Left ventricle myocardium superior (tissue), 1 donor: Measurements from ENCODE around the gene PIGW. TPM values are rescaled to one million over a fixed set of nuclear protein-coding genes. Genes with fewer than 3 reads are reported as not detected.

Experiments
- ATAC-seq: fragments of 200-7000 bp; cut with Tn5 transposase; one replicate; pipeline ENCODE4 v1.9.1; 2020; ENCODE audit warnings: mild to moderate bottlenecking, moderate library complexity
- DNase-seq: peaks from one replicate; pipeline ENCODE4 v3.0.0-alpha.2; 2020
- intact Hi-C: fragments of 100-400 bp; cut with micrococcal nuclease; formaldehyde crosslinking; loops from one replicate; pipeline ENCODE4 v1.11.0; 2022
- long read RNA-seq: library from polyadenylated mRNA; unstranded; transcript quantifications from one replicate; pipeline ENCODE4 v2.0.0, GENCODE V29; 2021
- total RNA-seq: library from RNA; stranded (reverse); fragmentation: NEBNext Ultra II Directional; extraction: Animal tissue kit (Norgen Biotek cat#: 25700); gene quantifications from one replicate; pipeline ENCODE4 v1.2.1, GENCODE V29; 2021
- donor health status: DM: no; HTN: yes; CAD: no; lungs with severe emphysema.

PIGW gene, protein sequence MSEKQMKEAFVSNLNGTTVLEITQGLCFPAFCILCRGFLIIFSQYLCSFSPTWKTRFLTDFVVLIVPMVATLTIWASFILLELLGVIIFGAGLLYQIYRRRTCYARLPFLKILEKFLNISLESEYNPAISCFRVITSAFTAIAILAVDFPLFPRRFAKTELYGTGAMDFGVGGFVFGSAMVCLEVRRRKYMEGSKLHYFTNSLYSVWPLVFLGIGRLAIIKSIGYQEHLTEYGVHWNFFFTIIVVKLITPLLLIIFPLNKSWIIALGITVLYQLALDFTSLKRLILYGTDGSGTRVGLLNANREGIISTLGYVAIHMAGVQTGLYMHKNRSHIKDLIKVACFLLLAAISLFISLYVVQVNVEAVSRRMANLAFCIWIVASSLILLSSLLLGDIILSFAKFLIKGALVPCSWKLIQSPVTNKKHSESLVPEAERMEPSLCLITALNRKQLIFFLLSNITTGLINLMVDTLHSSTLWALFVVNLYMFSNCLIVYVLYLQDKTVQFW
- 3.5 TPM for total RNA-seq
- long read RNA-seq, partial matches to known transcripts = 0 of 8 reads
- long read RNA-seq, other reads (novel, unspliced or antisense) = 0 of 8 reads

- intact Hi-C loops = no loop called here
- DNase-seq (peak; percentile 94), ATAC-seq (peak; percentile 93)
Measured at GRCh38 chr17:36534840-36535668, at the start of gene PIGW, which contains the start of gene MYO19. TSS of gene PIGW (plus strand) at chr17:36534987. CDS start at chr17:36537102, 2,115 bp downstream. TSS of gene MYO19 (minus strand) at chr17:36534868. CDS start at chr17:36532538, 2,330 bp downstream.

DNA sequence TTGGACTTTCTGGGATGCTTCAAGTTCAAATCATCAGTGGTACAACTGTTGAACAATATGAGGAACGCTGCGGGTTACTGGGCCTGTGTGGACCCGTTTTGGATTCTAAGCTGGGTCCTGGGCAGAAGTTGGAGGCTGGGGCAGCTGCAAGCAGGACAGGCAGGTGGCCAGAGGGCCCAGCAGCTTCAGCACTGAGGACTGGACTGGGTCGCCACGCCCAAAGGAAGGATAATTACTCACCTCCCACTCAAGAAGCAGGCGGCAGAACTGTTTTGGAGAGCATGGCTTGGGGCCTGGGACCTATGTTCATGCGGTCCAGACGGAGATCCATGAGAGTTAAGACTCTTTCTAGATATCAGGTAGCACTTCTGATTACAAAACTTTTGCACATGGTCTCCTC lies 49.8 kb upstream of the PIGW start:
- intact Hi-C loops = no loop called here
- no peak for DNase-seq
- ATAC-seq = no peak

DNA sequence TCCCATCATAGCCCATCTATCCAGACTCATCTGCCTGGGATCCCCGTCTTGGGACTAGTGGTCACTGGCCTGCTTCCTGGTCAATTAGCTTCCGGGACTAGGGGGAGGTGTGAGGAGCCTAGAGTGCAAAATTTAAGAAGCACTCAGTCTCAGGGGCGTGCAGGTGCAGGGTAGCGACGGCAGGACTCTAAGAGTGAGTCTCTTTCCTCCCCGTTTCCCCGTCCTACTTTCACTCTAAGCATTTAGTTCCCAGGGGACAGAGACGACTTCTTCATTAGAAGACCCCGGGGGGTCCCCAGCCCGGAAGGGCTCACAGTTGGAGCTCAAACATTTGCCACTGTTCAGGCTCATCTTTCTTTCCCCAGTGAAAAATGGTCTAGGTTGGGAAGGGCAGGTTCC lies 49.0 kb upstream of the PIGW start:
- DNase-seq = no peak
- no peak for ATAC-seq
- intact Hi-C loops = no loop called here

GRCh38 chr17:36486204-36487194 lies 48.3 kb upstream of the PIGW start, which contains the start of gene ZNHIT3:
TSS of gene ZNHIT3 (plus strand) at chr17:36486681. CDS start at chr17:36486700, 19 bp downstream.
- DNase-seq = peak; percentile 94
- intact Hi-C loops = no loop called here
- ATAC-seq = peak; percentile 93

GRCh38 chr17:36493956-36494355 lies 40.8 kb upstream of the PIGW start:
- ATAC-seq = no peak
- no peak for DNase-seq
- intact Hi-C loops = no loop called here

- ATAC-seq (no peak), DNase-seq (no peak)
- intact Hi-C loops = no loop called here
Measured at GRCh38 chr17:36494674-36495073, 40.1 kb upstream of the PIGW start.

DNA sequence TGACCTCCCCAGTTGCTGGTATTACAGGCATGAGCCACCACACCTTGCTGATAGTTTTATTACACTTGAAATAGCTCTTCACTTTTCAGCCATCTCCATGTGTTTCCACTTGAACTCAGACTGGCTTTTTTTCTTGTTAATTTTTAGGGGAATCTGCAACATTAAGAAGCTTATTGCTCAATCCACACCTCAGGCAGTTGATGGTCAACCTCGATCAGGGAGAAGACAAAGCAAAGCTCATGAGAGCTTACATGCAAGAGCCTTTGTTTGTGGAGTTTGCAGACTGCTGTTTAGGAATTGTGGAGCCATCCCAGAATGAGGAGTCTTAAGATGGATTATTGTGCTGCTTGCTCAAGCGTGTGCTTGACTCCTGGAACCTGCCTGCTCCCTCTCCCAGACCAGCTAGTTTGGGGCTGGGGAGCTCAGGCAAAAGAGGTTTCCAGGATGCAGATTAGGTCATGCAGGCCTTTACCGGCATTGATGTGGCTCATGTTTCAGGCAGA lies 39.7 kb upstream of the PIGW start:
- no peak for DNase-seq
- ATAC-seq = no peak
- intact Hi-C loops = no loop called here

DNA sequence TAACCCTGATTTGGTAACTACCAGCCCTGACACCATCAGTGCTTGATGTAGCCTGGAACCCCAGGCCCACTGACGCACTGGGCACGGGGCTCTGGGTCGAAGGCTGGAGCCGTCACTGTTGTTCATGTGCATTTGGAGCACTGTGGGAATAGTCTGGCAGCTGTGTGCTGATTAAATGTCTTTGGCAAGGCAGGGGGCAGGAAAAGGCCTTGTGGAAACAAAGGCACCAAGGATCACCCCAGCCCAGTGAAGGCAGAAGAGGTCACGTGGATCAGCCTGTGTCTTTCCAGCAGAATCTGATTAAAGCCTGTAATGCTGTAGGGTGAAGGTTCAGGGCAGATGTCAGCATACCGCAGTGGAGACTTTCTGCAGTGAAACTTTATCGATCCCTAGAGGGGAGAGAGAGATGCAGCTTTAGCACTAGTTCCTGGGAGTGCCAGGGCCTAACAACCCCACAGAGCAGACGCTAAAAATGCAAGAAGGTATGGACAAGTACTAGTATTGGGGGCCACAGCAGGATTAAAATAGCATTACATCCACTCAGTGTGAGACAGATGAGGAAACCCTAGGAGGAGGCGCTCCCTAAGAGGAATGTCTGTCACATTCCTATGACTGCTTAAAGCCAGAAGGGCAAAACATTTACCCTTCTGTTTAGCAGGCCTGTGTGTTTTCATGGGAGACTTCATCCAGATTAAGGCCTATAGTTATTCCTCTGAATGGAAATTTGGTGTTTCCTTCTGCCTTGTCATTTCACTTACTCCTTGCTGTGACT lies 38.6 kb upstream of the PIGW start:
- intact Hi-C loops = no loop called here
- DNase-seq = no peak
- ATAC-seq = no peak

- ATAC-seq (peak; percentile 52), DNase-seq (no peak)
- intact Hi-C loops = no loop called here
Measured at GRCh38 chr17:36498155-36498554, 36.6 kb upstream of the PIGW start.

DNA sequence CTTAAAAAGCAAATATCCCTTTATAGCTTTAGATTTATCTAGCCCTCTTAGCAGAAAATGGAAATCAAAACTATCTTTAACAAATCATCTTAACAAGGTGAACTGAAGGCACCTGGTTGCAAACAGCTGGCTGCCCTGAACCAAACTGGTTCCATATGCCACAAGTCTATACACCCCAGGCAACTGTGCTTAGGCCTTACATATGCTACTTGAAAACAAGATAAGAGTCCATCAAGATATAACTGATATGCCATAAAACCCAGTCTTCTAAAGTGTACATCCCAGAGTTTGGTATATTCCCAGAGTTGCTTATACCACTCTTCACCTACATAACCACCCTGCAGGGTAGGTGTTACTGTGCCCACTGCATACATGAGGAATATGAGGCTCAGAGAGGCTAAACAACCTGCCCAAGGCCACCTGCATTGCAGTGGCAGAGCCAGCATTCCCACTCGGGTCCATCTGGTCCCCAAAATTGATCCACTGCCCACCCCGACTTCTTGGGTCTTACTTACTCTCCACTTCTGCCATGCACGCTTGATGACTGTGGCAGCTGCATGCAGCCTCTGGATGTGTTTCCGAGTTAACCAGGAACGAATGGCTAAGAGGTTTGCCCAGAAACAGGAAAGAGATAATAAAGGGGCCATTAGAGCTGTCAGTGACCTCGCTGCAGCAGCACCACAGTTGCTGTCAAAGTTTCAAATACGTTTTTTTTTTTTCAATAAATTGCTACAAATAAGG lies 36.1 kb upstream of the PIGW start:
- intact Hi-C loops = no loop called here
- DNase-seq = no peak
- no peak for ATAC-seq

GRCh38 chr17:36500745-36501225 lies 34.0 kb upstream of the PIGW start:
- intact Hi-C loops = no loop called here
- DNase-seq (no peak), ATAC-seq (no peak)

GRCh38 chr17:36501351-36501750 lies 33.4 kb upstream of the PIGW start:
- no peak for ATAC-seq
- intact Hi-C loops = no loop called here
- DNase-seq = no peak

GRCh38 chr17:36501963-36502362 lies 32.8 kb upstream of the PIGW start:
- intact Hi-C loops = no loop called here
- DNase-seq (no peak), ATAC-seq (no peak)

DNA sequence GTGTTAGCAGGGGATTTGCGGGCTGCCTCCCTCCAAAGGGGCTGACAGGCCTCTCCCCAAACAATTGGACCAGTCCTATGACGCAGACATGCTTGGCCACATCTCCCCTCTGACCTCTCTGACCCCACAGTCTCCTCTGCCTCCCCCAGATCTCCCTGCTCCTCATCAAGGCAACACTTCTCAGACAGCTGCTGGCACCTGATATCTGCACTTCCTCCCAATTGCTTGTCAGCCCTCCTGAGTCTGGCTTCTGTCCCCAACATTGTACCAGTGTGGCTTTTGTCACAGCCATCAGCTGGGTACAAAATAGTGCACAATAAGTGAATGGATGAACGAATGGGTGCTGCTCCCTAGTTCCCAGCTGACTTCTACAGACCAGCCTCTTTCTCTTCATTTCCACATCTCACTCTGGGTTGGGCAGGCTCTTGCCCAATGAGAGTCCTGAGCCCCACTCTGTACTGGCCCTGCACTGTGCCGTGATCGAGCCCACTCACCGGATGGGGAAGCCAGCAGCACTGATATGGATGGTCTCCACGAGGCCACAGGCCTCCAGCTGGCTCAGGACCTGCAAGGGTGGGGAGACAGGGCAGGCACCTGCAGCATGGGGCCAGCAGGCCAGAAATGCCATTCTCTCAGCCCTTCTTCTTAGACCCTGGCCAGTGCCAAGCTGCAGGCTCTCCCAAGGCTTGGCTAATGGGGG lies 31.2 kb upstream of the PIGW start:
- intact Hi-C loops = no loop called here
- no peak for DNase-seq
- peak; percentile 88 for ATAC-seq

GRCh38 chr17:36504156-36504545 lies 30.6 kb upstream of the PIGW start:
- DNase-seq (no peak), ATAC-seq (no peak)
- intact Hi-C loops = no loop called here

GRCh38 chr17:36505171-36505570 lies 29.6 kb upstream of the PIGW start:
- intact Hi-C loops = no loop called here

More at GRCh38 chr17:36505171-36505570, 29.6 kb upstream of the PIGW start:
- DNase-seq = no peak
- ATAC-seq = no peak
